HL-60 (cell line): ENCODE measurements around the gene RALY.
"Not testable (repeated sequence)": the region's sequence is repeated elsewhere in the genome, so short reads cannot be mapped to it uniquely, and the experiment has no call there.

Experiments used
- CTCF ChIP-seq: IDR thresholded peaks from one replicate; pipeline ENCODE4 v1.5.1; 2011; ENCODE audit warnings: low read length, control low read depth, inconsistent platforms; ENCODE audit not compliant: insufficient read depth
- GABPA ChIP-seq: IDR thresholded peaks from 2 replicates; pipeline ENCODE4 v1.6.1; 2012; ENCODE audit warnings: low read depth
- POLR2AphosphoS5 ChIP-seq: IDR thresholded peaks from 2 replicates; pipeline ENCODE4 v1.6.1; 2012; ENCODE audit warnings: low read depth
- REST ChIP-seq: IDR thresholded peaks from 2 replicates; pipeline ENCODE4 v1.6.1; 2012; ENCODE audit warnings: low read depth; ENCODE audit not compliant: insufficient replicate concordance

GRCh38 chr20:34133365-34133860, 139.7 kb downstream of the RALY start:
- TF ChIP-seq CTCF, POLR2AphosphoS5, GABPA, REST: not testable (repeated sequence)
